Panc1 (cell line): ENCODE results near the gene PSMD3.

Experiments
- CTCF ChIP-seq: fragments of 450-650 bp; IDR thresholded peaks from 2 replicates; pipeline ENCODE4 v1.5.1; 2017; ENCODE audit warnings: mild to moderate bottlenecking
- POLR2AphosphoS5 ChIP-seq: IDR thresholded peaks from 2 replicates; pipeline ENCODE4 v1.6.1; 2012; ENCODE audit warnings: mild to moderate bottlenecking, low read depth, low read length, moderate library complexity

GRCh38 chr17:39979016-39979670 is 1.5 kb upstream of the PSMD3 start:
- TF ChIP-seq CTCF, result no peak
- no peak for TF ChIP-seq POLR2AphosphoS5
